Measurements from ENCODE around the gene ATP2C1. TPM values are rescaled to one million over a fixed set of nuclear protein-coding genes. Genes with fewer than 3 reads are reported as not detected.
"Not testable (repeated sequence)": the region's sequence is repeated elsewhere in the genome, so short reads cannot be mapped to it uniquely, and the experiment has no call there.

Gene ATP2C1
- total RNA-seq, 1 donor from 2014 or later = 102 TPM

- peaks cover 16% of the 10 kb centered on the region for H3K4me1 Mint-ChIP-seq (ENCODE audit: unreplicated experiment)
- H3K27me3 Mint-ChIP-seq (ENCODE audit: unreplicated experiment) = no peaks in the 10 kb centered on the region
Observed at GRCh38 chr3:131038326-131038725, 144.4 kb downstream of the ATP2C1 start.

GRCh38 chr3:131042271-131042985 lies 148.5 kb downstream of the ATP2C1 start:
- not testable (repeated sequence) for H3K27ac Mint-ChIP-seq (ENCODE audit: unreplicated experiment); H3K9me3 Mint-ChIP-seq (ENCODE audit: unreplicated experiment); DNase-seq (ENCODE audit: low spot score); H3K4me3 Mint-ChIP-seq (ENCODE audit: unreplicated experiment); H3K27me3 Mint-ChIP-seq (ENCODE audit: unreplicated experiment)
- Mint-ChIP-seq H3K36me3 (ENCODE audit: low read depth, unreplicated experiment) (peaks cover 23% of the 10 kb centered on the region), H3K4me1 (ENCODE audit: unreplicated experiment) (peaks cover 16% of the 10 kb centered on the region)

More at GRCh38 chr3:131038326-131038725, 144.4 kb downstream of the ATP2C1 start:
- DNase-seq (ENCODE audit: low spot score) = no peak
- Mint-ChIP-seq H3K4me3 (ENCODE audit: unreplicated experiment) (no peak overlapping the region), H3K36me3 (ENCODE audit: low read depth, unreplicated experiment) (peaks cover 11% of the 10 kb centered on the region), H3K27ac (ENCODE audit: unreplicated experiment) (no peak overlapping the region), H3K9me3 (ENCODE audit: unreplicated experiment) (no peaks in the 10 kb centered on the region)
- TF ChIP-seq CTCF (IDR thresholded peaks at IDR 0.05; ENCODE audit: unreplicated experiment) = no peak

GRCh38 chr3:131047582-131047981 lies 153.7 kb downstream of the ATP2C1 start:
- peaks cover 9% of the 10 kb centered on the region for H3K4me1 Mint-ChIP-seq (ENCODE audit: unreplicated experiment)
- TF ChIP-seq CTCF (IDR thresholded peaks at IDR 0.05; ENCODE audit: unreplicated experiment) = no peak
- H3K4me3 Mint-ChIP-seq (ENCODE audit: unreplicated experiment) = no peak overlapping the region
- no peaks in the 10 kb centered on the region for H3K9me3 Mint-ChIP-seq (ENCODE audit: unreplicated experiment)
- no peaks in the 10 kb centered on the region for H3K27me3 Mint-ChIP-seq (ENCODE audit: unreplicated experiment)
- DNase-seq (ENCODE audit: low spot score) = no peak
- H3K27ac Mint-ChIP-seq (ENCODE audit: unreplicated experiment) = no peak overlapping the region
- peaks cover 19% of the 10 kb centered on the region for H3K36me3 Mint-ChIP-seq (ENCODE audit: low read depth, unreplicated experiment)

GRCh38 chr3:131048030-131048429 lies 154.1 kb downstream of the ATP2C1 start:
- no peak for DNase-seq (ENCODE audit: low spot score)
- Mint-ChIP-seq H3K9me3 (ENCODE audit: unreplicated experiment) (no peaks in the 10 kb centered on the region), H3K4me1 (ENCODE audit: unreplicated experiment) (peaks cover 9% of the 10 kb centered on the region), H3K4me3 (ENCODE audit: unreplicated experiment) (no peak overlapping the region), H3K27ac (ENCODE audit: unreplicated experiment) (no peak overlapping the region), H3K36me3 (ENCODE audit: low read depth, unreplicated experiment) (peaks cover 19% of the 10 kb centered on the region), H3K27me3 (ENCODE audit: unreplicated experiment) (no peaks in the 10 kb centered on the region)
- no peak for TF ChIP-seq CTCF (IDR thresholded peaks at IDR 0.05; ENCODE audit: unreplicated experiment)

- H3K36me3 Mint-ChIP-seq (ENCODE audit: low read depth, unreplicated experiment) = peaks cover 9% of the 10 kb centered on the region
- H3K27ac Mint-ChIP-seq (ENCODE audit: unreplicated experiment) = no peak overlapping the region
- no peaks in the 10 kb centered on the region for H3K9me3 Mint-ChIP-seq (ENCODE audit: unreplicated experiment)
- no peak overlapping the region for H3K4me3 Mint-ChIP-seq (ENCODE audit: unreplicated experiment)
- TF ChIP-seq CTCF (IDR thresholded peaks at IDR 0.05; ENCODE audit: unreplicated experiment) = no peak
- no peak for DNase-seq (ENCODE audit: low spot score)
- H3K27me3 Mint-ChIP-seq (ENCODE audit: unreplicated experiment) = no peaks in the 10 kb centered on the region
- H3K4me1 Mint-ChIP-seq (ENCODE audit: unreplicated experiment) = peaks cover 9% of the 10 kb centered on the region
Observed at GRCh38 chr3:131050001-131050400, 156.1 kb downstream of the ATP2C1 start.
